ENCODE results near the gene CPNE4.

The CPNE4 gene

DNA sequence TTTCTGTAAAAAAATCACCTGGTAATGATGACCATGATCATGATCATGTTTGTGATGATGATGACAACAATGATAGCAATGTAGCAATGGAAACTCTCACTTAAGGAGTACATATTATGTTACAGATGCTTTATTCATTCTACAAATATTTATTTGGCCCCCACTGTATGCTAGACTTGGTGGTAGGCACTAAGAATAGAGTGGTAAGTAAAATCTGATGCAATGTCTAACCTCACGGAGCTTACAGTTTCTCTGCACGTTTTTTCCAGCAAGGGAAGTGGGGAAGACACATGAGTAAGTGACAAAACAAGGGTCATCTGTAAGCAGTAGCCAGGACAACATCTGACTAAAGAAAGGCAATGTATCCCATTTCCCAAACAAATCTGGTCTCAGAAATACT is 332.7 kb downstream of the CPNE4 start:
- TF ChIP-seq, protein P1, sequence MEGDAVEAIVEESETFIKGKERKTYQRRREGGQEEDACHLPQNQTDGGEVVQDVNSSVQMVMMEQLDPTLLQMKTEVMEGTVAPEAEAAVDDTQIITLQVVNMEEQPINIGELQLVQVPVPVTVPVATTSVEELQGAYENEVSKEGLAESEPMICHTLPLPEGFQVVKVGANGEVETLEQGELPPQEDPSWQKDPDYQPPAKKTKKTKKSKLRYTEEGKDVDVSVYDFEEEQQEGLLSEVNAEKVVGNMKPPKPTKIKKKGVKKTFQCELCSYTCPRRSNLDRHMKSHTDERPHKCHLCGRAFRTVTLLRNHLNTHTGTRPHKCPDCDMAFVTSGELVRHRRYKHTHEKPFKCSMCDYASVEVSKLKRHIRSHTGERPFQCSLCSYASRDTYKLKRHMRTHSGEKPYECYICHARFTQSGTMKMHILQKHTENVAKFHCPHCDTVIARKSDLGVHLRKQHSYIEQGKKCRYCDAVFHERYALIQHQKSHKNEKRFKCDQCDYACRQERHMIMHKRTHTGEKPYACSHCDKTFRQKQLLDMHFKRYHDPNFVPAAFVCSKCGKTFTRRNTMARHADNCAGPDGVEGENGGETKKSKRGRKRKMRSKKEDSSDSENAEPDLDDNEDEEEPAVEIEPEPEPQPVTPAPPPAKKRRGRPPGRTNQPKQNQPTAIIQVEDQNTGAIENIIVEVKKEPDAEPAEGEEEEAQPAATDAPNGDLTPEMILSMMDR (conservative IDR thresholded peaks at IDR 0.05; ENCODE audit: low read depth) = no peak
- H3K27ac ChIP-seq = no peak overlapping the region
- CTCF ChIA-PET = no interaction called here
- no peak for DNase-seq (ENCODE audit: low spot score)
- POLR2A ChIA-PET (ENCODE audit: low non-redundant PET) = no interaction called here

DNA sequence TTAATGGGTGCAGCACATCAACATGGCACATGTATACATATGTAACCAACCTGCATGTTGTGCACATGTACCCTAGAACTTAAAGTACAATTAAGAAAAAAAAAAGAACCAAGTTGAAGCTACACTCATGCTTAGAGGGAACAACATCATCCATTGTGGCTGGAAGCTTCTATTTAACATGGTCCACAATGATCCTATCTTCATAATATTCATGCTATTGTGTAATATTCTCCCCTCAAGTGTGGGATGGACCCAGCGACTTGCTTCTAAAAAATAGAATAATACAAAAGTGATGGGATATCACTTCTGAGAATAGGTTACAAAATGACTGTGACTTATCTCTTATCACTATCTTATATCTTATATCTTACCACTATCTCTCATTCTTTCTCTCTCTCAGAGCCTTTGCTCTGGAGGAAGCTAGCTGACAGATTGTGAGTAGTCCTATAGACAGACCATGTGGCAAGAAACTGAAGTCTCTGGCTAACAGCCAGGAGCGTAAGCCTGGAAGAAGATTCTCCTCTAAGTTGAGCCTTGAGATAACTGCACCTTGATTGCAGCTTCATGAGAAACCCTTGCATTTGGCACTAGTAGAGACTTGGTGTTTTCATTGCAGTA is 333.6 kb downstream of the CPNE4 start:
- TF ChIP-seq, protein P1 (conservative IDR thresholded peaks at IDR 0.05; ENCODE audit: low read depth) = no peak
- ChIA-PET POLR2A (ENCODE audit: low non-redundant PET) (no interaction called here), CTCF (no interaction called here)
- no peak overlapping the region for H3K27ac ChIP-seq
- DNase-seq (ENCODE audit: low spot score) = no peak

DNA sequence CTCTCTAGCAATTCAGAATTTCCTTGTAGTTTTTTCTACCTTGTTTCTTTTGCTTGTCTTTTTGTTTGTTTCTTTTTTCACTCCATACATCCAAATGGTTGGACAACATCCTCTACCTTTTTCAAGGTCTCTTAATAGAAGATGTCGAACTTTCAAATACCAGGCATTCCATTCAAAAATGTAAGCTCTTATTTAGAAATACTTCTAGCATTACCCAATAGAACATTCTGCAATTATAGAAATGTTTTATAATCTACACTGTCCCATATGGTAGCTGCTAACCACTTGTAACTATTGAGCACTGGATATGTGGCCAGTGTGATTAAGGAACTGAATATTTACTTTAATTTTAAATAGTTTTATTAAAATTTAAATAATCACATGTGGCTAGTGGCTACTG is 335.8 kb downstream of the CPNE4 start:
- POLR2A ChIA-PET (ENCODE audit: low non-redundant PET) = no interaction called here

DNA sequence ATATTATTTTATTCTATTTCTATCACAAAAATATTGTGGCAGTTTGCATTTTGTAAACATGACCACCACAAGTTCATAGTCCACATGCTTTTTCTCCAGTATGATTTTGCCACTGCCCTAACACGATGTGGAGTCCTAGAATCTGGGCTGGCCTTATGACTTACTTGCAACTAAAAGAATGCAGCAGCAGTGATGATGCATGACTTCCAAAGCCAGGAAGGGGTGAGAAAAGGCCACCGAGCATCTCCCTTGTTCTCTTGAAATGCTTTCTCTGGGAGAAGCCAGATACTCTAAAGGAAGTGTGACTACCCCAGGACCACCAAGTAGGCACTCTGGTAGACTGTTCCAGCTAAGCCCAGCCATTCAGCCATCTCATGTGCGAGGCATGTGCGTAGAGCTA is 340.4 kb downstream of the CPNE4 start:
- TF ChIP-seq, protein P1 (conservative IDR thresholded peaks at IDR 0.05; ENCODE audit: low read depth) = no peak
- POLR2A ChIA-PET (ENCODE audit: low non-redundant PET) = no interaction called here
- CTCF ChIA-PET = no interaction called here
- H3K27ac ChIP-seq = no peak overlapping the region
- DNase-seq (ENCODE audit: low spot score) = no peak

More for the DNA sequence above, 335.8 kb downstream of the CPNE4 start:
- CTCF ChIA-PET = no interaction called here
- no peak for DNase-seq (ENCODE audit: low spot score)
- TF ChIP-seq, protein P1 (conservative IDR thresholded peaks at IDR 0.05; ENCODE audit: low read depth) = no peak
- H3K27ac ChIP-seq = no peak overlapping the region

DNA sequence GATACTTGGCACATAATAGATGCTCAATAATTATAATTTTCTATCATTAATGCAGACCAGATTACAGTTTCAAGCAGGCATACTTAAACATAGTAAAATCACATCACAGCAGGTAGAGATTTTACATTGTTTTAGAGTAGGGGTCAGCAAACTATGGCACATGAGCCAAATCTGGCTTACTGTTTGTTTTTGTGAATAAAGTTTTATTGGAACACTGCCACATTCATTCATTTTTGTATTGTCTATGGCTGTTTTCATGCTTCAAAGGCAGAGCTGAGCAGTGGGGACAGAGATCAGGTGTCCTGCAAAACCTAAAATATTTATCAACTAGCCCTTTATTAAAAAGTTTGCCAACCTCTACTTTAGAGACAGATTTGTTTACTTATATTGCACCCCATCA is 342.5 kb downstream of the CPNE4 start:
- TF ChIP-seq, protein P1 (conservative IDR thresholded peaks at IDR 0.05; ENCODE audit: low read depth) = no peak
- ChIA-PET POLR2A (ENCODE audit: low non-redundant PET) (no interaction called here), CTCF (interaction anchor here (0.7 kb wide), 1 partner anchor 1375 kb away, joined by 3 read pairs; no protein-coding TSS in a partner anchor)
- no peak overlapping the region for H3K27ac ChIP-seq
- no peak for DNase-seq (ENCODE audit: low spot score)

DNA sequence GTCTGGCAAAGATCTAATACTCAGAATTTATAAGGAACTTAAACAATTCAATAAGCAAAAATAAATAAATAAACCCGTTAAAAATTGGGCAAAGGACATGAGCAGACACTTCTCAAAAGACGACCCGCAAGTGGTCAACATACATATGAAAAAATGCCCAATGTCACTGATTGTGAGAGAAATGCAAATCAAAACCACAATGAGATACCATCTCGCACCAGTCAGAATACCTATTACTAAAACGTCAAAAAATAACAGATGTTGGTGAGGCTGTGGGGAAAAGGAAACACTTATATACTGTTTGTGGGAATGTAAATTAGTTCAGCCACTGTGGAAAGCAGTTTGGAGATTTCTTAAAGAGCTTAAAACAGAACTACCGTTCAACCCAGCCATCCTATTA is 344.0 kb downstream of the CPNE4 start:
- TF ChIP-seq, protein P1 (conservative IDR thresholded peaks at IDR 0.05; ENCODE audit: low read depth) = no peak
- H3K27ac ChIP-seq = no peak overlapping the region
- ChIA-PET POLR2A (ENCODE audit: low non-redundant PET) (no interaction called here), CTCF (no interaction called here)
- DNase-seq (ENCODE audit: low spot score) = no peak

Data from RWPE1 (cell line).